HepG2 (cell line): ENCODE data around the gene SYS1. TPM values are rescaled to one million over a fixed set of nuclear protein-coding genes. Genes with fewer than 3 reads are reported as not detected.

ENCODE experiments used
- ATF1 ChIP-seq: IDR thresholded peaks from 2 replicates; pipeline ENCODE4 v1.6.1; 2016; ENCODE audit warnings: mild to moderate bottlenecking, control low read depth
- ETV5 ChIP-seq: IDR thresholded peaks from 2 replicates; pipeline ENCODE4 v1.6.1; 2018; ENCODE audit warnings: missing biosample characterization, missing genetic modification reagents, inconsistent platforms, borderline replicate concordance
- FOXC1 ChIP-seq: sonication (generic); formaldehyde crosslinking; IDR thresholded peaks from 2 replicates; pipeline ENCODE4 v1.8.0; 2022; ENCODE audit warnings: mild to moderate bottlenecking, missing genetic modification reagents, borderline replicate concordance
- YEATS2 ChIP-seq: sonication (generic); formaldehyde crosslinking; IDR thresholded peaks from 2 replicates; pipeline ENCODE4 v1.4.0; 2020; ENCODE audit warnings: missing genetic modification reagents, borderline replicate concordance
- ZHX2 ChIP-seq, 2 experiments: sonication (generic) in 1 of 2; formaldehyde crosslinking in 1 of 2; IDR thresholded peaks; 2 replicates each; pipeline versions ENCODE4 v1.6.1 to v1.9.0; 2014 to 2022; ENCODE audit warnings: antibody characterized with exemption in 1 of 2, borderline replicate concordance in 1 of 2, inconsistent platforms in 1 of 2, low read depth in 1 of 2, missing genetic modification reagents in 1 of 2
- ZMYM4 ChIP-seq: sonication (generic); formaldehyde crosslinking; IDR thresholded peaks from 2 replicates; pipeline ENCODE4 v1.8.1; 2023; ENCODE audit warnings: mild to moderate bottlenecking, missing genetic modification reagents
- ZNF274 ChIP-seq: sonication (generic); formaldehyde crosslinking; IDR thresholded peaks from 2 replicates; pipeline ENCODE4 v1.5.1; 2020; ENCODE audit warnings: mild to moderate bottlenecking, missing genetic modification reagents
- ZNF350 ChIP-seq: sonication (generic); formaldehyde crosslinking; IDR thresholded peaks from 2 replicates; pipeline ENCODE4 v1.4.0; 2020; ENCODE audit warnings: mild to moderate bottlenecking, low read depth, missing genetic modification reagents, borderline replicate concordance
- ZNF44 ChIP-seq: sonication (generic); formaldehyde crosslinking; IDR thresholded peaks from 2 replicates; pipeline ENCODE4 v1.5.1; 2020; ENCODE audit warnings: mild to moderate bottlenecking, missing genetic modification reagents
- ZNF710 ChIP-seq: sonication (generic); formaldehyde crosslinking; IDR thresholded peaks from 2 replicates; pipeline ENCODE4 v1.5.0; 2020; ENCODE audit warnings: mild to moderate bottlenecking, missing genetic modification reagents, borderline replicate concordance
- polyA plus RNA-seq, 8 experiments: library from polyadenylated mRNA; depleted of rRNA in 3 of 8; stranded (reverse) in 7 of 8; unstranded in 1 of 8; fragments of >200 nt; fragmentation: Illumina TruSeq in 4 of 8; extraction: Trizol in 4 of 8; gene quantifications; 2 replicates each; pipeline versions ENCODE4 v1.2.1 to v1.2.3, GENCODE V29; 2011 to 2016; ENCODE audit warnings: low read depth in 4 of 8, missing spikeins in 1 of 8, mixed read lengths in 1 of 8; ENCODE audit not compliant: insufficient read depth in 1 of 8
- total RNA-seq, 5 experiments: library from RNA; depleted of rRNA; stranded (reverse); fragments of >200 nt; fragmentation: Illumina TruSeq; extraction: Trizol; gene quantifications; 2 replicates each; pipeline ENCODE4 v1.2.3, GENCODE V29; 2016; ENCODE audit warnings: low read depth in 1 of 5

SYS1 gene
- total and polyA plus RNA-seq, 2 of the 13 experiments (the other 11 are each of a cell fraction or from before 2014, with no cell fraction given): 38.3 to 65.6 TPM

- peak; percentile 4; the same call in 1 of the 2 replicates for TF ChIP-seq YEATS2 (CRISPR knock-in tag)
- 0 out of 2 replicates have a peak, but pooled peaks have one; percentile 19 for TF ChIP-seq ZNF44 (CRISPR knock-in tag)
- TF ChIP-seq ETV5 (CRISPR knock-in tag): peak; percentile 1; the same call in 1 of the 2 replicates
- TF ChIP-seq ZNF350 (CRISPR knock-in tag): 0 out of 2 replicates have a peak, but pooled peaks have one; percentile 23
- peak; percentile 36; the same call in 1 of the 2 replicates for TF ChIP-seq ZMYM4
- TF ChIP-seq ZHX2 (IDR thresholded peaks at IDR 0.05; ENCODE audit: low read depth): no peak
- 0 out of 2 replicates have a peak, but pooled peaks have one; percentile 36 for TF ChIP-seq ZHX2 (CRISPR knock-in tag; IDR thresholded peaks at IDR 0.05; ENCODE audit: borderline replicate concordance)
- no peak for TF ChIP-seq ATF1 (CRISPR knock-in tag)
- no peak for TF ChIP-seq ZNF710 (CRISPR knock-in tag)
- 0 out of 2 replicates have a peak, but pooled peaks have one; percentile 44 for TF ChIP-seq ZNF274
- TF ChIP-seq FOXC1: 0 out of 2 replicates have a peak, but pooled peaks have one; percentile 39
These were observed 11.1 kb downstream of the SYS1 start (continued) for GRCh38 chr20:45374101-45374467.
